GM12878 (cell line): ENCODE data around the gene KLHDC10. TPM values are rescaled to one million over a fixed set of nuclear protein-coding genes. Genes with fewer than 3 reads are reported as not detected.
"Not testable (repeated sequence)": the region's sequence is repeated elsewhere in the genome, so short reads cannot be mapped to it uniquely, and the experiment has no call there.

Experiments
- ATAC-seq: fragments of 200-7000 bp; cut with Tn5 transposase; 3 replicates; pipeline ENCODE4 v1.9.1; 2020; ENCODE audit warnings: mild to moderate bottlenecking, moderate library complexity
- BruUV-seq: library from RNA; stranded (reverse); fragments of 400-500 nt; replicated peaks from 2 replicates; lab custom pipeline; 2021; lab: Mats Ljungman, UMichigan
- CTCF ChIA-PET: fragments of 300-600 bp; sonication (Branson Sonifier 250); formaldehyde crosslinking; extraction: SDS; loops from one replicate; lab custom pipeline; 2021; ENCODE audit warnings: inconsistent platforms; lab: Yijun Ruan, JAX
- POLR2A ChIA-PET: fragments of 350-600 bp; formaldehyde crosslinking; extraction: SDS; loops from one replicate; lab custom pipeline; 2021; ENCODE audit warnings: inconsistent platforms; lab: Charles Lee
- RAD21 ChIA-PET: fragments of 300-600 bp; sonication (Branson Sonifier 250); formaldehyde crosslinking; loops from one replicate; lab custom pipeline; 2023; ENCODE audit warnings: antibody characterized with exemption; ENCODE audit not compliant: unreplicated experiment; lab: Charles Lee
- SMC1A ChIA-PET: fragments of 300-600 bp; sonication (Branson Sonifier 250); formaldehyde crosslinking; loops from one replicate; lab custom pipeline; 2023; ENCODE audit not compliant: unreplicated experiment, uncharacterized antibody; lab: Charles Lee
- DNase-seq: peaks from one replicate; pipeline ENCODE4 v3.0.0-alpha.2; 2011; ENCODE audit warnings: low read depth, low spot score
- FAIRE-seq: peaks from 3 replicates; lab custom pipeline; 2011; peaks lifted over from hg19 to GRCh38; lab: Jason Lieb, UNC
- H2AFZ ChIP-seq: 2 replicates; pipeline ENCODE4 v1.6.0; 2011; ENCODE audit warnings: low read depth, low read length, control low read depth; ENCODE audit not compliant: control insufficient read depth
- H3K27ac ChIP-seq: 2 replicates; pipeline ENCODE4 v1.5.1; 2011; ENCODE audit warnings: control low read depth; ENCODE audit not compliant: control insufficient read depth, insufficient read depth
- H3K27me3 ChIP-seq, 2 experiments: replicated peaks in 1 of 2; 2 replicates each; pipeline versions ENCODE4 v1.6.0 to v1.6.1; 2011; ENCODE audit warnings: low read length in 1 of 2; ENCODE audit not compliant: control insufficient read depth in 2 of 2, insufficient read depth in 2 of 2
- H3K36me3 ChIP-seq, 2 experiments: 2 replicates each; pipeline ENCODE4 v1.5.1; 2011; ENCODE audit warnings: low read length in 1 of 2; ENCODE audit not compliant: control insufficient read depth in 2 of 2, insufficient read depth in 2 of 2
- H3K4me1 ChIP-seq: 2 replicates; pipeline ENCODE4 v1.6.1; 2011; ENCODE audit warnings: mild to moderate bottlenecking, low read length, moderate library complexity, mixed read lengths; ENCODE audit not compliant: control insufficient read depth, insufficient read depth
- H3K4me2 ChIP-seq: 2 replicates; pipeline ENCODE4 v1.6.0; 2011; ENCODE audit warnings: control low read depth; ENCODE audit not compliant: control insufficient read depth, insufficient read depth
- H3K4me3 ChIP-seq: fragments of 200-600 bp; sonication (generic); 2 replicates; pipeline ENCODE4 v1.5.1; 2016
- H3K79me2 ChIP-seq: 2 replicates; pipeline ENCODE4 v1.6.0; 2011; ENCODE audit warnings: low read length; ENCODE audit not compliant: control insufficient read depth, insufficient read depth
- H3K9ac ChIP-seq: 2 replicates; pipeline ENCODE4 v1.8.0; 2011; ENCODE audit warnings: low read length, control low read depth, mixed read lengths; ENCODE audit not compliant: control insufficient read depth, insufficient read depth
- H3K9me3 ChIP-seq: replicated peaks from 3 replicates; pipeline ENCODE4 v1.5.1; 2011; ENCODE audit warnings: mild to moderate bottlenecking, low read length; ENCODE audit not compliant: control insufficient read depth, insufficient read depth
- H4K20me1 ChIP-seq: 2 replicates; pipeline ENCODE4 v1.6.0; 2011; ENCODE audit not compliant: control insufficient read depth, insufficient read depth
- BACH1 ChIP-seq: fragments of 450-650 bp; IDR thresholded peaks from 2 replicates; pipeline ENCODE4 v1.6.1; 2017; ENCODE audit warnings: mild to moderate bottlenecking, borderline replicate concordance
- CTCF ChIP-seq, 3 experiments: IDR thresholded peaks in 2 of 3; conservative IDR thresholded peaks in 1 of 3; 2 replicates each; pipeline ENCODE4 v1.5.1; 2011; ENCODE audit warnings: low read depth in 3 of 3, low read length in 3 of 3, mild to moderate bottlenecking in 3 of 3, control low read depth in 2 of 3, moderate library complexity in 2 of 3, inconsistent platforms in 1 of 3, mixed read lengths in 1 of 3; ENCODE audit not compliant: control insufficient read depth in 2 of 3, insufficient read depth in 1 of 3; ENCODE audit errors: extremely low read depth in 1 of 3
- NFXL1 ChIP-seq: fragments of 450-650 bp; IDR thresholded peaks from 2 replicates; pipeline ENCODE4 v1.6.1; 2017; ENCODE audit warnings: antibody characterized with exemption, mild to moderate bottlenecking, borderline replicate concordance
- PKNOX1 ChIP-seq: fragments of 450-650 bp; IDR thresholded peaks from 2 replicates; pipeline ENCODE4 v1.6.1; 2016; ENCODE audit warnings: mild to moderate bottlenecking
- WGBS: methylation state at CpG from one replicate; pipeline ENCODE4 v1.1.6; 2016; ENCODE audit warnings: low lambda C conversion rate; ENCODE audit not compliant: insufficient replicate concordance, insufficient coverage; ENCODE audit errors: missing lambda C conversion rate; 5-methylcytosine and 5-hydroxymethylcytosine counted together
- in situ Hi-C: fragments of 300-500 bp; cut with MboI; formaldehyde crosslinking; loops from 9 replicates; pipeline ENCODE4 v1.14.3; 2018; ENCODE audit warnings: mixed read lengths
- intact Hi-C: fragments of 100-400 bp; cut with micrococcal nuclease; formaldehyde crosslinking; loops from one replicate; pipeline ENCODE4 v1.14.2; 2022; ENCODE audit not compliant: unreplicated experiment
- polyA plus RNA-seq, 11 experiments: library from polyadenylated mRNA; depleted of rRNA in 4 of 11; unstranded in 6 of 11; stranded (reverse) in 5 of 11; fragments of >200 nt; fragmentation: Nextera tagmentation in 4 of 11; fragmentation: Illumina TruSeq in 1 of 11; extraction: Ambion mirVana in 4 of 11; extraction: Trizol in 1 of 11; gene quantifications; 1 replicate in 1 of 11; 2 replicates in 10 of 11; pipeline versions ENCODE4 v1.2.1 to v1.2.3, GENCODE V29; 2011 to 2016; ENCODE audit warnings: inconsistent platforms in 2 of 11, missing spikeins in 2 of 11, low read depth in 1 of 11
- total RNA-seq, 4 experiments: library from RNA; depleted of rRNA in 3 of 4; stranded (reverse); fragments of >200 nt in 3 of 4; fragmentation: Illumina TruSeq in 1 of 4; extraction: Trizol in 1 of 4; gene quantifications; 2 replicates each; pipeline versions ENCODE4 v1.2.1 to v1.2.3, GENCODE V29; 2013 to 2021

The KLHDC10 gene
- total and polyA plus RNA-seq, 10 of the 15 experiments (the other 5 are each of a cell fraction or from before 2014, with no cell fraction given), result 2.9 to 20.6 (median 9.4) TPM

DNA sequence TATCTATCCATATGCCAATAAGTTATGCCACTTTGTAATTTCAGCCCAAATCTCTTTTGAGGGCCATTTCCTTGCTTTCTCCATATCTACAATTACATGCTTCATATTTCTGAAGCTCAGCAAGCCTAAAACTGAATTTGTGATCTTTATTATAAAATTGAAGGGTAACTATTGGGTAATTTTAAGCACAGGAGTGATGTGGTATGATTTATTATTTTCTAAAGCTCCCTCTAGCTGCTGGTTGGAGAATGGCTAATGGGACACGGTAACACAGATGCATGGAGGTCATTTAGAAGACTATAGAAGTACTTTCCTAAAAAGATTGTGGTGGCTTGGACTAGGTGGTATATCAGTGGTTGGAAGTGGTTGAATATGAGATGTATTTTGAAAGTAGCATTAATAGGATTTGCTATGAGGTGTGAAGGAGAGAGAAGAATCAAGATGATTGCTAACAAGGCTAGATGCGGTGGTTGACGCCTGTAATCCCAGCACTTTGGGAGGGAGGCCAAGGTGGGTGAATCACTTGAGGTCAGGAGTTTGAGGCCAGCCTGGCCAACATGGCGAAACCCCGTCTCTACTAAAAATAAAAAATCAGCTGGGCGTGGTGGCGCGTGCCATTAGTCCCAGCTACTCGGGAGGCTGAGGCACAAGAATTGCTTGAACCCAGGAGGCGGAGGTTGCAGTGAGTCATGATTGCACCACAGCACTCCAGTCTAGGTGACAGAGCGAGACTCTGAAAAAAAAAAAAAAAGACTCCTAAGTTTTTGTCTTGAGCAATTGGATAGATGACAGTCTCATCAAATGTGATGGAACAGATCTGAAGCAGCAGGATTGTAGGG, 13.9 kb downstream of the KLHDC10 start:
- POLR2A ChIA-PET, result interaction anchor here (1.4 kb wide), 1 partner anchor 8 kb away, joined by 3 read pairs; no protein-coding TSS in a partner anchor

DNA sequence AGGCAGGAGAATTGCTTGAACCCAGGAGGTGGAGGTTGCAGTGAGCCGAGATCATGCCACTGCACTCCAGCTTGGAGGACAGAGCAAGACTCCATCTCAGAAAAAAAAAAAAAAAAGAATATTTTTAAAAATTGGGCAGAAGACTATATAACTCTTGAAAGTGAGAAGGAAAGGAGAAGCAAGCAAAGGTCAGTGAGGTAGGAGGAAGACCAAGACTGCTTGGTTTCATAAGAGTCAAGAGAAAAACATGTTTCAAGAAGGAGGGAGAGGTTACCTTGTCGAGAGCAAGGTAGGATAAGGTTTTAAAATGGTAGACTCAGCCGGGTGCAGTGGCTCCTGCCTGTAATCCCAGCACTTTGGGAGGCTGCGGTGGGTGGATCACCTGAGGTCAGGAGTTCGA, 14.9 kb downstream of the KLHDC10 start:
- H3K79me2 ChIP-seq, in situ Hi-C loops, H3K36me3 ChIP-seq, BruUV-seq, intact Hi-C loops, ATAC-seq, H3K9ac ChIP-seq, DNase-seq, RAD21 ChIA-PET, H3K27ac ChIP-seq, H3K4me3 ChIP-seq, H3K4me1 ChIP-seq, H3K4me2 ChIP-seq, H3K9me3 ChIP-seq, H3K27me3 ChIP-seq, FAIRE-seq, H4K20me1 ChIP-seq, H2AFZ ChIP-seq: not testable (repeated sequence)
- ChIA-PET POLR2A (interaction anchor here (0.7 kb wide), 1 partner anchor 411 kb away, joined by 6 read pairs; no protein-coding TSS in a partner anchor), CTCF (interaction anchor here (0.6 to 4.5 kb wide), 9 partner anchors 10 to 614 kb away, joined by 3 to 50 read pairs (median 6); partner anchors contain the start of genes KLHDC10 and ZC3HC1), SMC1A (interaction anchor here (0.6 to 8.4 kb wide), 2 partner anchors 13 to 512 kb away, joined by 3 to 41 read pairs; no protein-coding TSS in a partner anchor)
- 95% methylated on average over 5 of the region's 5 CpGs for WGBS

More for the DNA sequence above, 13.9 kb downstream of the KLHDC10 start:
- TF ChIP-seq BACH1 (no peak), NFXL1 (no peak), CTCF (IDR thresholded peaks at IDR 0.05 in 2 of 3, conservative IDR thresholded peaks at IDR 0.05 in 1 of 3; ENCODE audit: control insufficient read depth in 2 of 3, extremely low read depth in 1 of 3, insufficient read depth in 1 of 3, low read depth in 3 of 3, low read length in 3 of 3) (peak; percentile 36 to 51 (median 37); a peak in 5 of 6 replicates), PKNOX1 (no peak)
- peaks cover 0 to 3% of the 10 kb centered on the region in 2 experiments; a peak in 1 of 4 replicates for H3K36me3 ChIP-seq
- no peaks in the 10 kb centered on the region; the same call in 1 of the 2 replicates for H3K4me1 ChIP-seq
- H3K27me3 ChIP-seq, result no peaks in the 10 kb centered on the region
- no peak overlapping the region for H3K4me3 ChIP-seq
- ATAC-seq, result peak; percentile 79
- no peak overlapping the region for H2AFZ ChIP-seq
- DNase-seq, result no peak
- WGBS, result 91% methylated on average over 11 of the region's 11 CpGs
- RAD21 ChIA-PET, result interaction anchor here (1.0 to 1.8 kb wide), 2 partner anchors 12 kb away, joined by 3 to 9 read pairs; no protein-coding TSS in a partner anchor
- H3K9ac ChIP-seq, result no peak overlapping the region
- CTCF ChIA-PET, result interaction anchor here (0.6 to 4.5 kb wide), 20 partner anchors 9 to 717 kb away, joined by 3 to 50 read pairs (median 4); partner anchors contain the start of genes KLHDC10 and ZC3HC1
- no peak overlapping the region for H3K4me2 ChIP-seq
- H4K20me1 ChIP-seq, result no peaks in the 10 kb centered on the region
- BruUV-seq, result no TSS peak
- SMC1A ChIA-PET, result interaction anchor here (0.6 to 8.4 kb wide), 3 partner anchors 12 to 674 kb away, joined by 3 to 41 read pairs (median 3); no protein-coding TSS in a partner anchor
- peaks cover 13% of the 10 kb centered on the region for H3K79me2 ChIP-seq
- FAIRE-seq, result no peak
- in situ Hi-C loops (no loop called here), intact Hi-C loops (no loop called here)
- H3K9me3 ChIP-seq, result no peaks in the 10 kb centered on the region
- H3K27ac ChIP-seq, result no peak overlapping the region
